HepG2 (cell line): Measurements from ENCODE around the gene CPLANE2. TPM values are rescaled to one million over a fixed set of nuclear protein-coding genes. Genes with fewer than 3 reads are reported as not detected.

Experiments
- ARHGAP35 ChIP-seq: sonication (generic); formaldehyde crosslinking; IDR thresholded peaks from 2 replicates; pipeline ENCODE4 v1.9.0; 2022; ENCODE audit warnings: mild to moderate bottlenecking, inconsistent platforms, moderate library complexity, missing genetic modification reagents, borderline replicate concordance
- HNRNPUL1 ChIP-seq: fragments of 200-400 bp; formaldehyde crosslinking; IDR thresholded peaks from 2 replicates; pipeline ENCODE4 v1.6.1; 2017; ENCODE audit warnings: low read depth, mild to moderate bottlenecking, low read length, moderate library complexity
- JDP2 ChIP-seq: sonication (generic); formaldehyde crosslinking; IDR thresholded peaks from 2 replicates; pipeline ENCODE4 v1.8.1; 2022; ENCODE audit warnings: missing genetic modification reagents, borderline replicate concordance
- NFKB2 ChIP-seq: sonication (generic); formaldehyde crosslinking; IDR thresholded peaks from 2 replicates; pipeline ENCODE4 v1.4.0; 2020; ENCODE audit warnings: missing genetic modification reagents, borderline replicate concordance
- PITX1 ChIP-seq: sonication (generic); formaldehyde crosslinking; IDR thresholded peaks from 2 replicates; pipeline ENCODE4 v1.5.1; 2020; ENCODE audit warnings: mild to moderate bottlenecking, missing genetic modification reagents
- RBAK ChIP-seq: sonication (generic); formaldehyde crosslinking; IDR thresholded peaks from 2 replicates; pipeline ENCODE4 v1.5.1; 2020; ENCODE audit warnings: mild to moderate bottlenecking, missing genetic modification reagents
- RBM22 ChIP-seq: fragments of 200-400 bp; formaldehyde crosslinking; optimal IDR thresholded peaks from 2 replicates; pipeline ENCODE3; 2017; ENCODE audit warnings: mild to moderate bottlenecking, low read length, moderate library complexity
- SMYD3 ChIP-seq: sonication (generic); formaldehyde crosslinking; IDR thresholded peaks from 2 replicates; pipeline ENCODE4 v1.8.1; 2023; ENCODE audit warnings: mild to moderate bottlenecking, missing genetic modification reagents
- STAT6 ChIP-seq: sonication (generic); formaldehyde crosslinking; IDR thresholded peaks from 2 replicates; pipeline ENCODE4 v1.4.0; 2020; ENCODE audit warnings: missing genetic modification reagents, mild to moderate bottlenecking, borderline replicate concordance
- TCF7L2 ChIP-seq: IDR thresholded peaks from 2 replicates; pipeline ENCODE4 v1.6.1; 2011; ENCODE audit warnings: mild to moderate bottlenecking, low read depth, low read length, moderate library complexity
- ZFP37 ChIP-seq: sonication (generic); formaldehyde crosslinking; IDR thresholded peaks from 2 replicates; pipeline ENCODE4 v1.4.0; 2020; ENCODE audit warnings: missing genetic modification reagents, borderline replicate concordance
- ZFP62 ChIP-seq: sonication (generic); formaldehyde crosslinking; IDR thresholded peaks from 2 replicates; pipeline ENCODE4 v1.4.0; 2020; ENCODE audit warnings: missing genetic modification reagents
- ZNF20 ChIP-seq: sonication (generic); formaldehyde crosslinking; IDR thresholded peaks from 2 replicates; pipeline ENCODE4 v1.4.0; 2020; ENCODE audit warnings: mild to moderate bottlenecking, moderate library complexity, missing genetic modification reagents
- ZNF430 ChIP-seq: sonication (generic); formaldehyde crosslinking; IDR thresholded peaks from 2 replicates; pipeline ENCODE4 v1.9.0; 2021; ENCODE audit warnings: mild to moderate bottlenecking, missing genetic modification reagents
- ZNF558 ChIP-seq: sonication (generic); formaldehyde crosslinking; IDR thresholded peaks from 2 replicates; pipeline ENCODE4 v1.9.0; 2022; ENCODE audit warnings: mild to moderate bottlenecking, missing genetic modification reagents, borderline replicate concordance
- ZNF569 ChIP-seq: sonication (generic); formaldehyde crosslinking; IDR thresholded peaks from 2 replicates; pipeline ENCODE4 v1.5.0; 2020; ENCODE audit warnings: mild to moderate bottlenecking, missing genetic modification reagents, moderate library complexity, borderline replicate concordance
- ZNF775 ChIP-seq: sonication (generic); formaldehyde crosslinking; IDR thresholded peaks from 2 replicates; pipeline ENCODE4 v1.4.0; 2020; ENCODE audit warnings: missing genetic modification reagents, mild to moderate bottlenecking, moderate library complexity, borderline replicate concordance
- ZNF776 ChIP-seq: sonication (generic); formaldehyde crosslinking; IDR thresholded peaks from 2 replicates; pipeline ENCODE4 v1.4.0; 2020; ENCODE audit warnings: mild to moderate bottlenecking, missing genetic modification reagents
- ZSCAN5A ChIP-seq: sonication (generic); formaldehyde crosslinking; IDR thresholded peaks from 2 replicates; pipeline ENCODE4 v1.8.0; 2022; ENCODE audit warnings: mild to moderate bottlenecking, missing genetic modification reagents, borderline replicate concordance
- polyA plus RNA-seq, 8 experiments: library from polyadenylated mRNA; depleted of rRNA in 3 of 8; stranded (reverse) in 7 of 8; unstranded in 1 of 8; fragments of >200 nt; fragmentation: Illumina TruSeq in 4 of 8; extraction: Trizol in 4 of 8; gene quantifications; 2 replicates each; pipeline versions ENCODE4 v1.2.1 to v1.2.3, GENCODE V29; 2011 to 2016; ENCODE audit warnings: low read depth in 4 of 8, missing spikeins in 1 of 8, mixed read lengths in 1 of 8; ENCODE audit not compliant: insufficient read depth in 1 of 8
- total RNA-seq, 5 experiments: library from RNA; depleted of rRNA; stranded (reverse); fragments of >200 nt; fragmentation: Illumina TruSeq; extraction: Trizol; gene quantifications; 2 replicates each; pipeline ENCODE4 v1.2.3, GENCODE V29; 2016; ENCODE audit warnings: low read depth in 1 of 5
- TF ChIP-seq, protein P1 (sequence below): sonication (generic); formaldehyde crosslinking; IDR thresholded peaks from 2 replicates; pipeline ENCODE4 v1.8.0; 2022; ENCODE audit warnings: low read depth, missing genetic modification reagents
- TF ChIP-seq, protein P2 (sequence below): IDR thresholded peaks from 2 replicates; pipeline ENCODE4 v1.6.1; 2018; ENCODE audit warnings: missing genetic modification reagents
- TF ChIP-seq, protein P3 (sequence below): sonication (generic); formaldehyde crosslinking; IDR thresholded peaks from 2 replicates; pipeline ENCODE4 v1.5.0; 2020; ENCODE audit warnings: missing genetic modification reagents, mild to moderate bottlenecking, borderline replicate concordance

The CPLANE2 gene
- total and polyA plus RNA-seq, 2 of the 13 experiments (the other 11 are each of a cell fraction or from before 2014, with no cell fraction given), result 0.29 to 1.6 TPM

GRCh38 chr1:16181887-16182719, 54.9 kb downstream of the CPLANE2 start (continued):
- TF ChIP-seq ZSCAN5A (no peak), RBM22 (no peak), TCF7L2 (no peak), HNRNPUL1 (no peak), ZFP62 (CRISPR knock-in tag) (no peak), ZNF20 (CRISPR knock-in tag) (no peak), ZNF775 (CRISPR knock-in tag) (no peak), ZNF430 (CRISPR knock-in tag) (0 out of 2 replicates have a peak, but pooled peaks have one; percentile 40), NFKB2 (CRISPR knock-in tag) (peak; percentile 57; the same call in 1 of the 2 replicates), ZNF776 (CRISPR knock-in tag) (no peak), ARHGAP35 (no peak; the same call in 1 of the 2 replicates), ZNF558 (CRISPR knock-in tag) (no peak), SMYD3 (CRISPR knock-in tag) (no peak), RBAK (no peak), ZNF569 (no peak), JDP2 (no peak), STAT6 (CRISPR knock-in tag) (no peak), PITX1 (CRISPR knock-in tag) (peak; percentile 78), ZFP37 (no peak)
- TF ChIP-seq, protein P1, sequence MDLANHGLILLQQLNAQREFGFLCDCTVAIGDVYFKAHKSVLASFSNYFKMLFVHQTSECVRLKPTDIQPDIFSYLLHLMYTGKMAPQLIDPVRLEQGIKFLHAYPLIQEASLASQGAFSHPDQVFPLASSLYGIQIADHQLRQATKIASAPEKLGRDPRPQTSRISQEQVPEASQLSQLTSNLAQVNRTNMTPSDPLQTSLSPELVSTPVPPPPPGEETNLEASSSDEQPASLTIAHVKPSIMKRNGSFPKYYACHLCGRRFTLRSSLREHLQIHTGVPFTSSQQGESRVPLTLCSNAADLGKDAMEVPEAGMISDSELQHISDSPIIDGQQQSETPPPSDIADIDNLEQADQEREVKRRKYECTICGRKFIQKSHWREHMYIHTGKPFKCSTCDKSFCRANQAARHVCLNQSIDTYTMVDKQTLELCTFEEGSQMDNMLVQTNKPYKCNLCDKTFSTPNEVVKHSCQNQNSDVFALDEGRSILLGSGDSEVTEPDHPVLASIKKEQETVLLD (CRISPR knock-in tag), result no peak
- TF ChIP-seq, protein P2, sequence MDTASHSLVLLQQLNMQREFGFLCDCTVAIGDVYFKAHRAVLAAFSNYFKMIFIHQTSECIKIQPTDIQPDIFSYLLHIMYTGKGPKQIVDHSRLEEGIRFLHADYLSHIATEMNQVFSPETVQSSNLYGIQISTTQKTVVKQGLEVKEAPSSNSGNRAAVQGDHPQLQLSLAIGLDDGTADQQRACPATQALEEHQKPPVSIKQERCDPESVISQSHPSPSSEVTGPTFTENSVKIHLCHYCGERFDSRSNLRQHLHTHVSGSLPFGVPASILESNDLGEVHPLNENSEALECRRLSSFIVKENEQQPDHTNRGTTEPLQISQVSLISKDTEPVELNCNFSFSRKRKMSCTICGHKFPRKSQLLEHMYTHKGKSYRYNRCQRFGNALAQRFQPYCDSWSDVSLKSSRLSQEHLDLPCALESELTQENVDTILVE (CRISPR knock-in tag), result peak; percentile 41; the same call in 1 of the 2 replicates
- TF ChIP-seq, protein P3, sequence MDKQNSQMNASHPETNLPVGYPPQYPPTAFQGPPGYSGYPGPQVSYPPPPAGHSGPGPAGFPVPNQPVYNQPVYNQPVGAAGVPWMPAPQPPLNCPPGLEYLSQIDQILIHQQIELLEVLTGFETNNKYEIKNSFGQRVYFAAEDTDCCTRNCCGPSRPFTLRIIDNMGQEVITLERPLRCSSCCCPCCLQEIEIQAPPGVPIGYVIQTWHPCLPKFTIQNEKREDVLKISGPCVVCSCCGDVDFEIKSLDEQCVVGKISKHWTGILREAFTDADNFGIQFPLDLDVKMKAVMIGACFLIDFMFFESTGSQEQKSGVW (CRISPR knock-in tag), result no peak
